Measurements from ENCODE around the gene STT3B. TPM values are rescaled to one million over a fixed set of nuclear protein-coding genes. Genes with fewer than 3 reads are reported as not detected.

STT3B gene
- total and polyA plus RNA-seq, 7 donors, result 10.8 to 107 (median 64.1) TPM

GRCh38 chr3:31559872-31560534 lies 27.3 kb downstream of the STT3B start:
- H3K4me1 ChIP-seq, result peaks cover 0 to 26% (median 17%) of the 10 kb centered on the region in 4 donors
- TF ChIP-seq EP300 (IDR thresholded peaks at IDR 0.05), result no peak
- no peak for TF ChIP-seq POLR2A (IDR thresholded peaks at IDR 0.05)
- TF ChIP-seq, protein P1, sequence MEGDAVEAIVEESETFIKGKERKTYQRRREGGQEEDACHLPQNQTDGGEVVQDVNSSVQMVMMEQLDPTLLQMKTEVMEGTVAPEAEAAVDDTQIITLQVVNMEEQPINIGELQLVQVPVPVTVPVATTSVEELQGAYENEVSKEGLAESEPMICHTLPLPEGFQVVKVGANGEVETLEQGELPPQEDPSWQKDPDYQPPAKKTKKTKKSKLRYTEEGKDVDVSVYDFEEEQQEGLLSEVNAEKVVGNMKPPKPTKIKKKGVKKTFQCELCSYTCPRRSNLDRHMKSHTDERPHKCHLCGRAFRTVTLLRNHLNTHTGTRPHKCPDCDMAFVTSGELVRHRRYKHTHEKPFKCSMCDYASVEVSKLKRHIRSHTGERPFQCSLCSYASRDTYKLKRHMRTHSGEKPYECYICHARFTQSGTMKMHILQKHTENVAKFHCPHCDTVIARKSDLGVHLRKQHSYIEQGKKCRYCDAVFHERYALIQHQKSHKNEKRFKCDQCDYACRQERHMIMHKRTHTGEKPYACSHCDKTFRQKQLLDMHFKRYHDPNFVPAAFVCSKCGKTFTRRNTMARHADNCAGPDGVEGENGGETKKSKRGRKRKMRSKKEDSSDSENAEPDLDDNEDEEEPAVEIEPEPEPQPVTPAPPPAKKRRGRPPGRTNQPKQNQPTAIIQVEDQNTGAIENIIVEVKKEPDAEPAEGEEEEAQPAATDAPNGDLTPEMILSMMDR (IDR thresholded peaks at IDR 0.05), result no peak
- TF ChIP-seq POLR2AphosphoS5 (IDR thresholded peaks at IDR 0.05), result no peak
- H3K27me3 ChIP-seq, result no peaks in the 10 kb centered on the region
- H3K4me3 ChIP-seq, result no peak overlapping the region
- no peaks in the 10 kb centered on the region for H3K36me3 ChIP-seq
- WGBS, 2 donors, result 86 to 93% methylated on average over 2 of the region's 2 CpGs
- H3K27ac ChIP-seq, result no peak overlapping the region
- intact Hi-C loops (cut with DNase I), result loop anchor here (10.0 kb wide), 1 partner anchor 205 kb away; no protein-coding TSS in a partner anchor
- H3K9me3 ChIP-seq, result no peaks in the 10 kb centered on the region
- no peak for DNase-seq

DNA sequence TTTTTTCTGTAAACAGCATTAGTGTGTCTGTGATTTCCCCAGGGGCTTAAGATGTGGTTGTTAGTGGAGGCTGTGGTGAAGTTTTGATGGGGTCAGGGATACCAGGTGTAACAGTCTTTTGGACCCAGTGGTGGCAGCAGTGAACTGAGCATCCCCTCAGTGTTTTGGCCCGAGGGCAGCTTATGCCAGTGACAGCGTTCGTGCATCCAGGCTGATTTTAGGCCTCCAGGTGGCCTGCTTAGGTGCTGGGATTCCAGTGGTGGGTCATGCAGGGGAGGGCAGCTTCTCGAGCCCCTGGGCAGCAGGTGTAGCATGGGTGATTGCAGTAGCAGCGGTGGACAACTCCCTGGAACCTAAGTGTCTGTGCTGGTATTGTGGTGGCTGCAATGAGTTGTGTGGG lies 29.2 kb downstream of the STT3B start:
- TF ChIP-seq POLR2AphosphoS5 (IDR thresholded peaks at IDR 0.05) (no peak), EP300 (IDR thresholded peaks at IDR 0.05) (no peak)
- TF ChIP-seq, protein P1 (IDR thresholded peaks at IDR 0.05), result no peak
- 89 to 98% methylated on average over 5 of the region's 5 CpGs for WGBS, 2 donors
- no peak for DNase-seq
- H3K27me3 ChIP-seq, result no peaks in the 10 kb centered on the region
- no peak overlapping the region for H3K4me3 ChIP-seq
- H3K36me3 ChIP-seq, result no peaks in the 10 kb centered on the region
- intact Hi-C loops (cut with DNase I), result no loop called here
- H3K27ac ChIP-seq, result no peak overlapping the region
- peaks cover 0 to 31% (median 20%) of the 10 kb centered on the region in 4 donors for H3K4me1 ChIP-seq
- H3K9me3 ChIP-seq, result no peaks in the 10 kb centered on the region

DNA sequence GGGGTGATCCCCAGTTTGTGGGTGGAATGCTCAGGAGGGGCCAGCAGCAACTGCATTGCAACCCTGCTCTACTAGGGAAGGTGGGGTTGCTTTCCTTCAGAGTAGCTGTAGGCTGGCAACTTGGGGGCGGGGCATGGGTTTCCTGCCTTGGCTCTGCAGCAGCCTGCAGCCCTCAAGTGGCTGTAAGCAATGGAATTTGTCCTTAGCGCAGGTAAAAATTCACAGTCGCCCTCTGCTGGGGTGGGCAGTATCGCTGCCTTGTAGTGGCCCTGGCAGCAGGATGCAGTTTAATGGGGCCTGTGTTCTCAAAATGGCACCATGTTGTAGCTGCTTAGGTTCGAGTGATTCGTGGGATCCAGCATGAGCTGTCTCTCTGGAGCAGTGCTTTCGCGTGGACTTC lies 29.8 kb downstream of the STT3B start:
- no peak overlapping the region for H3K27ac ChIP-seq
- H3K4me3 ChIP-seq, result no peak overlapping the region
- no peak for DNase-seq
- H3K36me3 ChIP-seq, result no peaks in the 10 kb centered on the region
- H3K4me1 ChIP-seq, result peaks cover 0 to 33% (median 21%) of the 10 kb centered on the region in 4 donors
- intact Hi-C loops (cut with DNase I), result no loop called here
- no peak for TF ChIP-seq POLR2AphosphoS5 (IDR thresholded peaks at IDR 0.05)
- TF ChIP-seq POLR2A (IDR thresholded peaks at IDR 0.05), result no peak
- TF ChIP-seq EP300 (IDR thresholded peaks at IDR 0.05), result no peak
- TF ChIP-seq, protein P1 (IDR thresholded peaks at IDR 0.05), result no peak
- no peaks in the 10 kb centered on the region for H3K27me3 ChIP-seq
- 92 to 95% methylated on average over 8 of the region's 8 CpGs for WGBS, 2 donors
- H3K9me3 ChIP-seq, result no peaks in the 10 kb centered on the region

DNA sequence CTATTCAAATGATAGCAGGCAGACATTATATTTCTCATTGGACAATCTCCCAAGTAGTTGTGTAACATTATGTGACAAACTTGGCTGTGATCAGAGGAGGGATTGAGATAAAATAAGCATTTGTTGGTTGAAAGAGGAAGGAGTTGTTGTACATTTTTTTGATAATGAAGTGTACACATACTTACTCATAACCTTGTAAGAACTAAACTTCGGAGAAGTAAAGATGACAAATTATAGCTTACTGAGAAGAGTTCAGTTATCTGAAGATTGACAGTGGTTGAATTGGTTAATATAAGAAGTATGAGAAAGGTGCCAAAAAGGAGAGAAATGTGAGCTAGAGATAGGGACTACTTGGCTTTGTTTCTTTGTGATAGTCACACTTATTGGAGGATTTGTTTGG lies 32.6 kb downstream of the STT3B start:
- no peak for DNase-seq
- 65 to 71% methylated on average over 1 of the region's 1 CpG for WGBS, 2 donors
- H3K9me3 ChIP-seq, result no peaks in the 10 kb centered on the region
- H3K4me3 ChIP-seq, result no peak overlapping the region
- intact Hi-C loops (cut with DNase I), result no loop called here
- TF ChIP-seq POLR2A (IDR thresholded peaks at IDR 0.05) (no peak), POLR2AphosphoS5 (IDR thresholded peaks at IDR 0.05) (no peak)
- TF ChIP-seq, protein P1 (IDR thresholded peaks at IDR 0.05), result no peak
- no peaks in the 10 kb centered on the region for H3K36me3 ChIP-seq
- no peaks in the 10 kb centered on the region for H3K27me3 ChIP-seq
- peaks cover 0 to 34% (median 22%) of the 10 kb centered on the region in 4 donors for H3K4me1 ChIP-seq
- no peak overlapping the region for H3K27ac ChIP-seq

GRCh38 chr3:31567036-31567435 lies 34.3 kb downstream of the STT3B start:
- Histone ChIP-seq H3K27ac (no peak overlapping the region), H3K27me3 (no peaks in the 10 kb centered on the region), H3K36me3 (no peaks in the 10 kb centered on the region), H3K9me3 (no peaks in the 10 kb centered on the region), H3K4me3 (no peak overlapping the region), H3K4me1 (peaks cover 0 to 40% (median 23%) of the 10 kb centered on the region in 4 donors)
- no peak for DNase-seq
- WGBS, 2 donors, result 82 to 98% methylated on average over 1 of the region's 1 CpG
- TF ChIP-seq EP300 (IDR thresholded peaks at IDR 0.05) (no peak), POLR2AphosphoS5 (IDR thresholded peaks at IDR 0.05) (no peak), POLR2A (IDR thresholded peaks at IDR 0.05) (no peak)
- TF ChIP-seq, protein P1 (IDR thresholded peaks at IDR 0.05), result no peak
- intact Hi-C loops (cut with DNase I), result no loop called here
